ENCODE data around the gene CNN3. TPM values are rescaled to one million over a fixed set of nuclear protein-coding genes. Genes with fewer than 3 reads are reported as not detected.

The CNN3 gene
- total RNA-seq, 1 donor from 2014 or later: 242 TPM

GRCh38 chr1:94856868-94857267 lies 70.0 kb downstream of the CNN3 start:
- no peak for DNase-seq (ENCODE audit: low spot score)

- DNase-seq (ENCODE audit: low spot score): no peak
Observed at GRCh38 chr1:94856004-94856403, 70.9 kb downstream of the CNN3 start.

- DNase-seq (ENCODE audit: low spot score): no peak
Observed at GRCh38 chr1:94855307-94855700, 71.6 kb downstream of the CNN3 start.

- peak; percentile 91 for DNase-seq (ENCODE audit: low spot score)
Observed at GRCh38 chr1:94854458-94855306, 72.2 kb downstream of the CNN3 start.

GRCh38 chr1:94852788-94853187 lies 74.1 kb downstream of the CNN3 start:
- DNase-seq (ENCODE audit: low spot score): no peak

- no peak for DNase-seq (ENCODE audit: low spot score)
Observed at GRCh38 chr1:94851571-94851970, 75.3 kb downstream of the CNN3 start.

Other genes starting within 250 kb of the CNN3 start
- gene SLC44A3, start 106.8 kb downstream of the CNN3 start, total RNA-seq: 3.5 TPM
- gene ALG14, start 145.8 kb upstream of the CNN3 start, total RNA-seq: 8.1 TPM
- gene TLCD4, start 190.2 kb upstream of the CNN3 start, total RNA-seq: 15.9 TPM

Data from mesenteric fat pad (tissue), 1 donor.